SU-DHL-6 (cell line): Measurements from ENCODE around the gene SNX17.

Experiments used
- H2AFZ ChIP-seq: fragments of 200-600 bp; sonication (generic); 2 replicates; pipeline ENCODE4 v1.6.1; 2014; ENCODE audit warnings: low read depth, mild to moderate bottlenecking, moderate library complexity, mixed read lengths, antibody characterized with exemption, low read length; ENCODE audit not compliant: severe bottlenecking
- H3F3A ChIP-seq: fragments of 200-600 bp; shearing (Covaris generic); 2 replicates; pipeline ENCODE4 v1.6.0; 2016; ENCODE audit warnings: antibody characterized with exemption, mild to moderate bottlenecking; ENCODE audit not compliant: insufficient read depth
- H3K27ac ChIP-seq: fragments of 200-600 bp; sonication (generic); 2 replicates; pipeline ENCODE4 v1.5.1; 2016; ENCODE audit warnings: low read depth, mild to moderate bottlenecking, low read length, moderate library complexity, mixed read lengths
- H3K27me3 ChIP-seq: fragments of 200-600 bp; sonication (generic), shearing (Covaris generic); 2 replicates; pipeline ENCODE4 v1.6.0; 2014; ENCODE audit warnings: mild to moderate bottlenecking, low read length
- H3K36me3 ChIP-seq: fragments of 200-600 bp; sonication (generic); 2 replicates; pipeline ENCODE4 v1.6.1; 2014; ENCODE audit warnings: mild to moderate bottlenecking, low read length, mixed read lengths
- H3K4me2 ChIP-seq: fragments of 300-600, 200-600 bp; shearing (Covaris generic), sonication (generic); 2 replicates; pipeline ENCODE4 v1.6.0; 2014; ENCODE audit warnings: low read length, low read depth, mild to moderate bottlenecking; ENCODE audit not compliant: poor library complexity, severe bottlenecking
- H3K4me3 ChIP-seq: fragments of 200-600 bp; sonication (generic); 2 replicates; pipeline ENCODE4 v1.5.1; 2014; ENCODE audit warnings: antibody characterized with exemption, low read length, mild to moderate bottlenecking, mixed read lengths; ENCODE audit not compliant: insufficient read depth, poor library complexity, severe bottlenecking
- H3K79me2 ChIP-seq: fragments of 200-600 bp; sonication (generic); 2 replicates; pipeline ENCODE4 v1.6.1; 2014; ENCODE audit warnings: mild to moderate bottlenecking, low read length, moderate library complexity; ENCODE audit not compliant: insufficient read depth
- H3K9ac ChIP-seq: fragments of 200-600 bp; sonication (generic); 2 replicates; pipeline ENCODE4 v1.7.0; 2014; ENCODE audit warnings: mild to moderate bottlenecking, low read length
- H3K9me2 ChIP-seq: fragments of 200-600 bp; sonication (generic); replicated peaks from 2 replicates; pipeline ENCODE4 v1.6.1; 2014; ENCODE audit warnings: low read length; ENCODE audit not compliant: insufficient read depth
- H3K9me3 ChIP-seq: fragments of 200-600 bp; sonication (generic); 2 replicates; pipeline ENCODE4 v1.6.1; 2014; ENCODE audit warnings: low read length, mixed read lengths; ENCODE audit not compliant: insufficient read depth
- H4K20me1 ChIP-seq: fragments of 200-600 bp; sonication (generic); 2 replicates; pipeline ENCODE4 v1.6.1; 2014; ENCODE audit warnings: low read depth, mild to moderate bottlenecking, antibody characterized with exemption, low read length, moderate library complexity, mixed read lengths
- EZH2phosphoT487 ChIP-seq: fragments of 200-600 bp; sonication (generic), shearing (Covaris generic); conservative IDR thresholded peaks from 2 replicates; pipeline ENCODE4 v1.6.1; 2018; ENCODE audit warnings: mild to moderate bottlenecking, antibody characterized with exemption, low read length, moderate library complexity, mixed read lengths
- TF ChIP-seq, protein P1 (sequence below): fragments of 200-600 bp; sonication (generic); IDR thresholded peaks from one replicate; pipeline ENCODE4 v1.5.1; 2017; ENCODE audit warnings: antibody characterized with exemption, mild to moderate bottlenecking, low read length, moderate library complexity; ENCODE audit not compliant: insufficient read depth, poor library complexity, severe bottlenecking

The SNX17 gene

DNA sequence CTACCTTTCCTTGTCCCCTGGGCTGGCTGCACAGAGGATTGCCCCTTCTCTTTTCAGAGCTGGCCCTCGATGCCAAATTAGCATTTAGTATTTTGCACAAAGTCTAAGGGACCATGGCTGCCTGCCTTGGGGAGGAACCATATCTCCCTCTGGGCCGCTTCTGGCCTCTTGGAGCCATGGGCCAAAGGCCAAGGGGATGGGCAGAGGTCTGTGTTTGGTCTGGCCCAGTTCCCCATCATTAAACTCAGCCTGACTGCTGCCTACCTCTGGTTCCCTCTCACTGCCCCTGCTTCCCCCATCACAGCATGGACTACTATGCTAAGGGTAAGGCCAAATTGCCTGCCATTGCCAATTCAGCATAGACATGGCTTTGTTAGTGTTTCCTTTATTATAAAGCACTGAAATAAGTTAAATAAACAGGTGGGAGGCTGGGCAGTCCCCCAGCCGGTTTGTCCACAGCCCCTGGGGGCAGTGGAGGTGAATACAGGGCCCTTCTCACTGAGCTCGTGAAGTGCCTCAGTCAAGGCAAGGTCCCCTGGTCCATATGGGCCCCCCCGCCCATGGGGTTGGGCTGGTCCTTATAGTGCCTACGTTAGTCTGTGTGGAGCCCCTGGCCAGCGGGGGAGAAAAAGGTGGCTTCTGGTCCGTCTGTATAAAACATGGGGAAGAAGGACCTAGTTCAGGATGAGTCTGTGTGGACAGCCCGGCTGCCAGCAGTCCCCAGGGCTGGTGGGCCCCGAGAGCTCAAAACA is 6.6 kb downstream of the SNX17 start:
- peaks cover 29% of the 10 kb centered on the region for H3F3A ChIP-seq
- H2AFZ ChIP-seq = no peak overlapping the region
- H3K4me3 ChIP-seq = no peak overlapping the region
- no peaks in the 10 kb centered on the region for H3K9me2 ChIP-seq
- TF ChIP-seq, protein P1, sequence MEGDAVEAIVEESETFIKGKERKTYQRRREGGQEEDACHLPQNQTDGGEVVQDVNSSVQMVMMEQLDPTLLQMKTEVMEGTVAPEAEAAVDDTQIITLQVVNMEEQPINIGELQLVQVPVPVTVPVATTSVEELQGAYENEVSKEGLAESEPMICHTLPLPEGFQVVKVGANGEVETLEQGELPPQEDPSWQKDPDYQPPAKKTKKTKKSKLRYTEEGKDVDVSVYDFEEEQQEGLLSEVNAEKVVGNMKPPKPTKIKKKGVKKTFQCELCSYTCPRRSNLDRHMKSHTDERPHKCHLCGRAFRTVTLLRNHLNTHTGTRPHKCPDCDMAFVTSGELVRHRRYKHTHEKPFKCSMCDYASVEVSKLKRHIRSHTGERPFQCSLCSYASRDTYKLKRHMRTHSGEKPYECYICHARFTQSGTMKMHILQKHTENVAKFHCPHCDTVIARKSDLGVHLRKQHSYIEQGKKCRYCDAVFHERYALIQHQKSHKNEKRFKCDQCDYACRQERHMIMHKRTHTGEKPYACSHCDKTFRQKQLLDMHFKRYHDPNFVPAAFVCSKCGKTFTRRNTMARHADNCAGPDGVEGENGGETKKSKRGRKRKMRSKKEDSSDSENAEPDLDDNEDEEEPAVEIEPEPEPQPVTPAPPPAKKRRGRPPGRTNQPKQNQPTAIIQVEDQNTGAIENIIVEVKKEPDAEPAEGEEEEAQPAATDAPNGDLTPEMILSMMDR = no peak
- no peak for TF ChIP-seq EZH2phosphoT487
- H3K27ac ChIP-seq = no peak overlapping the region
- H3K36me3 ChIP-seq = no peaks in the 10 kb centered on the region; the same call in 1 of the 2 replicates
- H3K27me3 ChIP-seq = no peaks in the 10 kb centered on the region
- no peak overlapping the region for H3K4me2 ChIP-seq
- no peaks in the 10 kb centered on the region for H4K20me1 ChIP-seq
- no peaks in the 10 kb centered on the region for H3K9me3 ChIP-seq
- H3K79me2 ChIP-seq = peaks cover 13% of the 10 kb centered on the region; the same call in 1 of the 2 replicates
- no peak overlapping the region for H3K9ac ChIP-seq

DNA sequence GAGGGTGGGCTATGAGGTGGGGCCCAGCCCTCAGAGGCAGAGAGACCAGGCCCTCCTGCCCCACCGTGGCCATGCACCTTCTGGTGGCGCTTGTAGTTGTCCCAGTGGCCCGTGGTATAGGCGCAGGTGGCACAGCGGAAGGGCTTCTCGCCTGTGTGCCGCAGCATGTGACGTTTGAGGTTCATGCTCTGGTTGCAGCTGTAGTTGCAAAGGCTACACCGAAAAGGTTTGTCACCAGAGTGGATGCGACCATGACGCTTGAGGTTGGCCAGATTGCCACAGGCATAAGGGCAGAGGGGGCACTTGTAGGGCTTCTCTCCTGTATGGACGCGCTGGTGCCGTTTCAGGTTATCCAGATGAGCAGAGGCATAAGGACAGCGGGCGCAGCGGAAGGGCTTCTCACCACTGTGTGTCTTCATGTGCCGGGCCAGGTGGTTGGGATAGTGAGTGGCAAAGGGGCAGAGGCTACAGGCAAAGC is 7.2 kb downstream of the SNX17 start:
- H3K9ac ChIP-seq = no peak overlapping the region
- H3K4me3 ChIP-seq = no peak overlapping the region
- H4K20me1 ChIP-seq = no peaks in the 10 kb centered on the region
- peaks cover 30% of the 10 kb centered on the region for H3F3A ChIP-seq
- H3K9me2 ChIP-seq = no peaks in the 10 kb centered on the region
- TF ChIP-seq, protein P1 = no peak
- no peak for TF ChIP-seq EZH2phosphoT487
- no peaks in the 10 kb centered on the region for H3K9me3 ChIP-seq
- no peaks in the 10 kb centered on the region for H3K27me3 ChIP-seq
- 0 out of 2 replicates have a peak, but pooled peaks cover 7% of the 10 kb centered on the region for H3K79me2 ChIP-seq
- no peak overlapping the region for H3K4me2 ChIP-seq
- H3K36me3 ChIP-seq = no peaks in the 10 kb centered on the region; the same call in 1 of the 2 replicates
- no peak overlapping the region for H2AFZ ChIP-seq
- no peak overlapping the region for H3K27ac ChIP-seq

DNA sequence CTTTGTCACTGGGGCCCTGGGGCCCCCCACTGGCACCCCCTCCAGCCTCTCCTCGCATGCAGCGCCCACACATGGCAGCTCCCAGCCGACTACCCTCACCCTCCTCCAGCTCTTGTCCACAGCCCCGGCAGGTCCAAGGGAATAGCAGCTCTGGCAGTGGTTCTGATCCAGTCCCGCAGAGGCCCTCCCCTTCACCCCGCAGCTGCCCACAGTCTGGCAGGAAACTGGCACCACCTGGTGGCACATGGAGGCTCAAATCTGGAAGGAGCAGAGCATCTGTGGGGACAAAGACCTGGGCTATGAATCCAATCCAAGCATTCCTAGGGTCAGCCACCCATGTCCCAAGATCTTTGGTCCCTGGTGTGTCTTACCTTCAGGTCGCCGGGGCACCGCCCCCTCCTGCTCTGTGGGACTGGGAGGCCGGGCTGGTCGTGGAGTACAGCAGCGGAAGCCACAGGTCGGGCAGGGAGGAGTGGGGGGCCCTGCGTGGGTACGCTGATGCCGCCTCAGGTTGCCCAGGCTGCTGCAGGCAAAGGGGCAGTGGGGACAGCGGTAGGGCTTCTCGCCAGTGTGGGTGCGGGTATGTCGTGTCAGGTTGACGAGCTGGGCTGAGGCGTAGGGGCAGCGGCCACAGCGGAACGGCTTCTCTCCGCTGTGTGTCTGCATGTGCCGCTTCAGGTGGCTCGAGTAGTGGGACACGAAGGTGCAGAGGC is 7.8 kb downstream of the SNX17 start:
- TF ChIP-seq EZH2phosphoT487 = no peak
- TF ChIP-seq, protein P1 = no peak
- Histone ChIP-seq H3K36me3 (no peaks in the 10 kb centered on the region; the same call in 1 of the 2 replicates), H3K9me2 (no peaks in the 10 kb centered on the region), H3K9me3 (no peaks in the 10 kb centered on the region), H3F3A (peaks cover 30% of the 10 kb centered on the region), H3K4me3 (no peak overlapping the region), H4K20me1 (no peaks in the 10 kb centered on the region), H3K27ac (no peak overlapping the region), H3K9ac (no peak overlapping the region), H3K4me2 (no peak overlapping the region), H3K27me3 (no peaks in the 10 kb centered on the region), H3K79me2 (0 out of 2 replicates have a peak, but pooled peaks cover 7% of the 10 kb centered on the region), H2AFZ (no peak overlapping the region)
